Gastrocnemius medialis (tissue), 4 donors: ENCODE results near the gene RBP4. TPM values are rescaled to one million over a fixed set of nuclear protein-coding genes. Genes with fewer than 3 reads are reported as not detected.
A peak's percentile ranks its signal among the peaks of the same experiment; 100 is the strongest.

Source experiments
- ATAC-seq, 2 donors: fragments of 150-250 bp; one replicate each; pipeline ENCODE4 v1.9.1; 2016
- DNase-seq, 2 donors: peaks; one replicate each; pipeline ENCODE4 v3.0.0-alpha.2; 2019
- H3K27ac ChIP-seq, 4 donors: fragments of 200-600 bp; sonication (generic); 1 replicate in 1 of 4; 2 replicates in 3 of 4; pipeline ENCODE4 v1.5.1; 2016 to 2018; ENCODE audit warnings: mild to moderate bottlenecking in 2 of 4, moderate library complexity in 1 of 4
- H3K27me3 ChIP-seq, 3 donors: fragments of 200-600 bp; sonication (generic) in 2 of 3; 1 replicate in 1 of 3; 2 replicates in 2 of 3; pipeline versions ENCODE4 v1.5.1 to v1.6.0; 2016 to 2019; ENCODE audit warnings: mild to moderate bottlenecking in 1 of 3, moderate library complexity in 1 of 3
- H3K36me3 ChIP-seq, 2 donors: fragments of 200-600 bp; sonication (generic) in 1 of 2; one replicate each; pipeline ENCODE4 v1.5.1; 2017 to 2018
- H3K4me1 ChIP-seq, 2 donors: fragments of 200-600 bp; sonication (generic) in 1 of 2; one replicate each; pipeline ENCODE4 v1.5.1; 2016 to 2017; ENCODE audit warnings: mild to moderate bottlenecking in 2 of 2
- H3K4me3 ChIP-seq, 4 donors: fragments of 200-600 bp; sonication (generic) in 3 of 4; 1 replicate in 1 of 4; 2 replicates in 3 of 4; pipeline ENCODE4 v1.5.1; 2016 to 2019; ENCODE audit warnings: mild to moderate bottlenecking in 2 of 4
- H3K9me3 ChIP-seq, 3 donors: fragments of 200-600 bp; sonication (generic) in 2 of 3; 1 replicate in 1 of 3; 2 replicates in 2 of 3; pipeline ENCODE4 v1.5.1; 2016 to 2019
- POLR2A ChIP-seq, 2 donors: fragments of 450-650 bp; IDR thresholded peaks; one replicate each; pipeline ENCODE4 v1.6.1; 2017; ENCODE audit warnings: antibody characterized with exemption in 2 of 2, mild to moderate bottlenecking in 2 of 2, moderate library complexity in 2 of 2
- in situ Hi-C, 4 donors: fragments of 200-750 bp; cut with MboI; loops; one replicate each; pipeline versions ENCODE4 v1.15.0 to v1.8.0; 2017; ENCODE audit warnings: low sequenced_read_pairs in 4 of 4
- intact Hi-C: fragments of 100-400 bp; cut with DNase I; formaldehyde crosslinking; loops from one replicate; pipeline ENCODE4 v1.15.1; 2023; ENCODE audit warnings: low total_unique reads
- total RNA-seq, 4 donors: library from RNA; depleted of rRNA; stranded (reverse); fragments of >200 nt; gene quantifications; one replicate each; pipeline versions ENCODE4 v1.1.0 to v1.2.3, GENCODE V29; 2016
- TF ChIP-seq, protein P1 (sequence below), 5 experiments: fragments of 450-650 bp in 3 of 5; fragments of 200-600 bp in 2 of 5; sonication (generic) in 2 of 5; IDR thresholded peaks in 4 of 5; conservative IDR thresholded peaks in 1 of 5; 1 replicate in 4 of 5; 2 replicates in 1 of 5; pipeline ENCODE4 v1.5.1; 2016 to 2019; ENCODE audit warnings: antibody characterized with exemption in 5 of 5, mild to moderate bottlenecking in 3 of 5, moderate library complexity in 3 of 5

Gene RBP4
- total RNA-seq = 10 to 100 TPM in 1 of 4 donors, 1 to 10 TPM in 3; 3.8 to 16.2 (median 7.7) TPM

DNA sequence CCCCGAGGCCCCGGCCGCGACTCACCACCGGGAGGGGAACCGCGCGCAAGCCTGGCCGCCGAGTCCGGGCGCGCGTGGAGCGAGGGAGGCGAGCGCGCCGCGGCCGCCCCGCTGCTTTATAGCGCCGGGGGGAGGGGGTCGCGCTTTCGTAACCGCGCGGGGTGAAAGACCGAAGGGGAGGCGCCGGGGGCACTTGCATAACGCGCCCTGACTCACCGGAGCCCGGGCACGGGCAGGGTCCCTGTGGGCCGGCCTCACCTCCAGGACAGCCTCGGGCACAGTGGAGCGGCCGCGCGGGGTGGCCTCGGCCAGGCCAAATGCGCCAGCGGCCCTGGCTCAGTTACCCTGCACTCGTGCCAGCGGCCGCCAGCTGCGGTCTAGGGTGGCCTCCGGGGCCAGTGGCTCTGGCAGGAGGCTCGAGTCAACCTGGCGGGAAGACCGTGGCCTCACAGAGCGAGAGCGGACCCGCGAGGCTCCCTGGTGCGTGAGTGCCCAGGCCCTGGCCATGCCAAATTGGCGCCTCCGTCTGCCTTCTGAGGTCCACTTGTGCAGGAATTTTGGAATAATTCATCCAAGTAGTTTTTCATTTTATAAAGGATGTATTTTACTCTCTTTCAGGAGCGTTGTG is at the start of gene RBP4:
Gene RBP4, minus strand, starts transcription at position 90 of the 628 bp plus-strand sequence. CDS start 207 bp downstream, outside the sequence.
- no peak for DNase-seq

DNA sequence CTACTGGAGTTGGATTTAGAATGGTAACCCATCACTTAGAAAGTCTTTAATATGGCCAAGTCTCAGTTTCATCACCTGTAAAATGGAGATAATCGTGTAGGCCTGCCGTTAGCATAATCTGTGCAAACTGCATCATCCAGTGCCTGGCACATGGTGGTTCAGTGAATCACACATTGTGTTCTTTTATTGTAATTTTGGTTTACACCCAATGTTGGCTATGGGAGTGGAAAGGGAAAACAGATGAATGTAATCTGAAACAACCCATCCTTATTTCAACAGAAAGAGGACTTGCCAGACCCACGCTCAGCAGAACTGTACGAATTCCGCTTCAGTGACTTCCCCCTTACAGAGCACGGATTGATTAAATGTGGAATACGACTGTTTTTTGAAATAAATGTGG is 38.8 kb upstream of the RBP4 start:
- H3K4me3 ChIP-seq = no peak overlapping the region
- H3K27me3 ChIP-seq = no peaks in the 10 kb centered on the region
- H3K4me1 ChIP-seq = no peaks in the 10 kb centered on the region
- DNase-seq (no peak), ATAC-seq (no peak)
- in situ Hi-C loops (no loop called here), intact Hi-C loops (no loop called here)
- TF ChIP-seq, protein P1, sequence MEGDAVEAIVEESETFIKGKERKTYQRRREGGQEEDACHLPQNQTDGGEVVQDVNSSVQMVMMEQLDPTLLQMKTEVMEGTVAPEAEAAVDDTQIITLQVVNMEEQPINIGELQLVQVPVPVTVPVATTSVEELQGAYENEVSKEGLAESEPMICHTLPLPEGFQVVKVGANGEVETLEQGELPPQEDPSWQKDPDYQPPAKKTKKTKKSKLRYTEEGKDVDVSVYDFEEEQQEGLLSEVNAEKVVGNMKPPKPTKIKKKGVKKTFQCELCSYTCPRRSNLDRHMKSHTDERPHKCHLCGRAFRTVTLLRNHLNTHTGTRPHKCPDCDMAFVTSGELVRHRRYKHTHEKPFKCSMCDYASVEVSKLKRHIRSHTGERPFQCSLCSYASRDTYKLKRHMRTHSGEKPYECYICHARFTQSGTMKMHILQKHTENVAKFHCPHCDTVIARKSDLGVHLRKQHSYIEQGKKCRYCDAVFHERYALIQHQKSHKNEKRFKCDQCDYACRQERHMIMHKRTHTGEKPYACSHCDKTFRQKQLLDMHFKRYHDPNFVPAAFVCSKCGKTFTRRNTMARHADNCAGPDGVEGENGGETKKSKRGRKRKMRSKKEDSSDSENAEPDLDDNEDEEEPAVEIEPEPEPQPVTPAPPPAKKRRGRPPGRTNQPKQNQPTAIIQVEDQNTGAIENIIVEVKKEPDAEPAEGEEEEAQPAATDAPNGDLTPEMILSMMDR (IDR thresholded peaks at IDR 0.05 in 4 of 5, conservative IDR thresholded peaks at IDR 0.05 in 1 of 5) = no peak
- TF ChIP-seq POLR2A (IDR thresholded peaks at IDR 0.05) = no peak
- no peak overlapping the region for H3K27ac ChIP-seq
- no peaks in the 10 kb centered on the region for H3K9me3 ChIP-seq
- no peaks in the 10 kb centered on the region for H3K36me3 ChIP-seq

More for the DNA sequence above, at the start of gene RBP4:
- Histone ChIP-seq H3K27me3 (peaks cover 25 to 33% (median 27%) of the 10 kb centered on the region in 3 donors), H3K4me1 (peaks cover 0 to 9% of the 10 kb centered on the region in 2 donors), H3K27ac (no peak within 1 kb of the TSS), H3K4me3 (peak within 1 kb of the TSS; percentile 16 to 40 (median 26)), H3K36me3 (no peaks in the 10 kb centered on the region), H3K9me3 (no peaks in the 10 kb centered on the region)
- no peak for ATAC-seq
- in situ Hi-C loops = no loop called here
- intact Hi-C loops = no loop called here
- no peak for TF ChIP-seq POLR2A (IDR thresholded peaks at IDR 0.05)
- TF ChIP-seq, protein P1 (IDR thresholded peaks at IDR 0.05 in 4 of 5, conservative IDR thresholded peaks at IDR 0.05 in 1 of 5) = no peak

DNA sequence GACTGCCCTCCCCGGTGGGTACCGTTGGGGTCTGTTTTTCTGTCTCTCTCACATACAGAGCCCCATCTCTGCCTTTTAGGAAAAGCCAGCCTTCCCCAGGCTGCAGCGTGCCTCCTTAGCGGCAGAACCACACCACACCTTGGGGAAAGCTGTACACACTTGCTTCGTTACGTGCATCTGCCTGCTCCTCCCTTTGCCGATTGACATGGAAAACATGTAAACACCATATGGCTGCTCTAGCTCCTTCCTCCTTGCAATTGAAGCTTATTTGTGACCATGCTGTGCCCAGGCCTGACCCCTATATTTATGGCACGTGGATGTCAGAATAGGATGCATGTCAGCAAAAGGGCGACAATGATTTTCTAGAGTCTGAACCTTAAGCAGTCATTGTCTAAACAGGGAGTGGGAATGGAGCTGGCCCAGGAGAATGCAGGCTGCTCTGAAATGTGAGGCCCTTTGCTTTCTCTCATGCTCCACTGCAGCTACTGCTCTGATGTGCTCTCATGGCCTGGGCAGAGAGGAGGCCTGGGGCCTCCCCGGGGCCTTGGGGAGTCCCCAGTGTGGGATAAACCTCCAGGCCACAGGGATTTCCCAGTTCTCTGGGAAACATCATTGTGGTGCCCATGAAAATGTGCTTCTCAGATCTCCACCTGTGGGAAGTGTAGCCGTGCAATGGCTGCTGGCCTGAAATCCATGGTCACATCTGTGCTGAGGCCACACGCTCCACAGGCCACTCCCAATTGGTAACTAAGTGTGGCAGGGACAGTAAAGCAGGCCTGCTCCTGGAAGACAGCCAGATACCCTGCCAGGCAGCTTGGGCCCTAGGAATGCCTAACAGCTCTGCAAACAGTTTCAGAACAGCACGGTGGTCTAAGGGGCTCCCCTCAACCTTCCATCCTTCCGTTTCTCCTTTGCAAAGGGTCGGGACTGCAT is 29.9 kb upstream of the RBP4 start:
- intact Hi-C loops = no loop called here
- no peak overlapping the region for H3K27ac ChIP-seq
- H3K4me1 ChIP-seq = no peaks in the 10 kb centered on the region
- H3K9me3 ChIP-seq = no peaks in the 10 kb centered on the region
- ATAC-seq = no peak
- no peaks in the 10 kb centered on the region for H3K27me3 ChIP-seq
- no peak for TF ChIP-seq POLR2A (IDR thresholded peaks at IDR 0.05)
- TF ChIP-seq, protein P1 (IDR thresholded peaks at IDR 0.05 in 4 of 5, conservative IDR thresholded peaks at IDR 0.05 in 1 of 5) = no peak
- in situ Hi-C loops = no loop called here
- H3K4me3 ChIP-seq = no peak overlapping the region
- H3K36me3 ChIP-seq = no peaks in the 10 kb centered on the region
- no peak for DNase-seq

DNA sequence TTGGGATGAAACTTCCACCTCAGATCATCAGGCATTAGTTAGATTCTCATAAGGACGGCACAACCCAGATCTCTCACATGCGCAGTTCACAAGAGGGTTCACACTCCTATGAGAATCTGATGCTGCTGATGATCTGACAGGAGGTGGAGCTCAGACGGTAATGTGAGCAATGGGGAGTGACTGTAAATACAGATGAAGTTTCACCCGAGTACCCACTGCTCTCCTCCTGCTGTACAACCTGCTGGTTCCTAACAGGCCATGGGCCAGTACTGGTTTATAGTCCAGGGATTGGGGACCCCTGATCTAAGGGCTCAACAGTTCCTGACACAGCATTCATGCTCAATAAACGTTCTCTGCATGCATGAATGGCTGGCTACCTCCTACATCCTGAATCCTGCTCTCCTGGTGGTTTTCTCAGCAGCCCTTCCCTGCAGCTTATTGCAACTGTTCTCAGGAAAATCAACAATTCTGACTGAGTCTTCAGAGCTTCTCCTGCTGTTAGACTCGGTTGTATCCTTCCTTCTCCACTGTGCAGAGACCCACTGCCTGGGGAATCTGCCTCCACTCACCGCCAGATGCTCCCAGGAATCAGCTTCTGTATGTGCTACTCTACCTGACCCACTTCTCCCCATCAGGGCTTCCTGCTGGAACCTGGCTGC is 28.7 kb upstream of the RBP4 start:
- H3K36me3 ChIP-seq = no peaks in the 10 kb centered on the region
- TF ChIP-seq POLR2A (IDR thresholded peaks at IDR 0.05) = no peak
- TF ChIP-seq, protein P1 (IDR thresholded peaks at IDR 0.05 in 4 of 5, conservative IDR thresholded peaks at IDR 0.05 in 1 of 5) = no peak
- intact Hi-C loops = no loop called here
- in situ Hi-C loops = no loop called here
- H3K27me3 ChIP-seq = no peaks in the 10 kb centered on the region
- no peak for ATAC-seq
- H3K27ac ChIP-seq = no peak overlapping the region
- no peak overlapping the region for H3K4me3 ChIP-seq
- H3K4me1 ChIP-seq = no peaks in the 10 kb centered on the region
- DNase-seq = no peak
- no peaks in the 10 kb centered on the region for H3K9me3 ChIP-seq
